Stimulated activated CD8-positive, alpha-beta memory T cell treated with anti-CD3 and anti-CD28 coated beads, Interleukin-7, amount 100 ng/mL, for 4 hours (primary cell): ENCODE results near the gene MORC3.
"Not testable (repeated sequence)": the region's sequence is repeated elsewhere in the genome, so short reads cannot be mapped to it uniquely, and the experiment has no call there.

Experiments
- DNase-seq, 2 donors: peaks; one replicate each; pipeline ENCODE4 v3.0.0-alpha.2; 2020; ENCODE audit warnings: low read depth in 2 of 2

The MORC3 gene

DNA sequence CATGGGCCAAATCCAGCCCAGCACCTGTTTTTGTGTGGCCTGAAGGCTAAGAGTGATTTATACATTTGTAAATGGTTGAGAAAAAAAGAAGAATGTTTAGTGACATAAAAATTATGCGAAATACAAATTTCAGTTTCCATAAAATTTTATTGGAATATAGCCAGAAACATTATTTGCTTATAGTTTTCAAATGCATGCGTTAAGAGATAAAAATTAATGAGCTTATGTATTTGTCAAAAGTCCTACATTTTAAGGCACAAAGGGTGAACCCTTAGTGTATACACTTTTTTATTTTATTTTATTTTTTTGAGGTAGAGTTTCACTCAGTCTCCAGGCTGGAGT, 2.1 kb downstream of the MORC3 start:
- DNase-seq, result no peak

DNA sequence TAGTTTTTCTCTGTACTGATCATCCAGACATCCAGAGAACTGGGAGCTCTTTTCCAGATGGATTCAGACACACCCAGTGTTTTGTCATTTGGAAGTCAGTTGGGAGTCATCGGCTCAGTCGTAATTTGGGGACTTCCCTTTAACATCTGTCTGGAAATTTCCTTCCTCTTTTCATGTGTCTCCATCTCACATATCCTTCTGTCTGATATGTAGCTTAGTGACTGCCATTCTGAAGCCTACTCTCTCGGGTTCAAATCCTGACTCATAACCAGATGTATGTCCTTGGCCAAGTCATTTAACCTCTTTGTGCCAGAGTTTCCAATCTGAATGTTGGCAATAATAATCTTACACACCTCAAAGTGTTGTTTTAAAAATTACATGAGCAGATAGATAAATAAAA, 3.0 kb downstream of the MORC3 start:
- DNase-seq, result no peak

DNA sequence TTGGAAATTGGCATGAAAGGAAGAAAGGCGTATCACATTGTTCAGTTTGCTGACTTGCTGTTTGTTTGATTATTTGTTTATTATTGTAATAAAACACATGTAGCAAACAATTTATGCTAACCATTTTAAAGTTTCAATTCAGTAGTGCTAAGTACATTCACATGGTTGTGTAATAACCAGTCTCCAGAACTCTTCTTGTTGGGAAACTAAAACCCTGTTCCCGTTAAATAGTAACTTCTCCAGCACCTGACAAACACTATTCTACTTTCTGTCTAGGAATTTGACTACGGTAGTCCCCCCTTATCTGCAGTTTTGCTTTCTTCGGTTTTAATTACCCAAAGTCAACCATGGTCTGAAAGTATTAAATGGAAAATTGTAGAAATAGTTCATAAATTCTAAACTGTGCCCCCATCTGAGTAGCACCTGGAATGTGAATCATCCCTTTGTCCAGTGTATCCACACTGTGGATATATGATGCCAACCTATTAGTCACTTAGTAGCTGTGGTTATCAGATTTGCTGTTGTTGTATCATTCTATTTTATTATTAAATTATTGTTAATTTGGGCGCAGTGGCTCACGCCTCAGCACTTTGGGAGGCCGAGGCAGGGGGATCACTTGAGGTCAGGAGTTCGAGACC, 5.5 kb downstream of the MORC3 start:
- no peak for DNase-seq

DNA sequence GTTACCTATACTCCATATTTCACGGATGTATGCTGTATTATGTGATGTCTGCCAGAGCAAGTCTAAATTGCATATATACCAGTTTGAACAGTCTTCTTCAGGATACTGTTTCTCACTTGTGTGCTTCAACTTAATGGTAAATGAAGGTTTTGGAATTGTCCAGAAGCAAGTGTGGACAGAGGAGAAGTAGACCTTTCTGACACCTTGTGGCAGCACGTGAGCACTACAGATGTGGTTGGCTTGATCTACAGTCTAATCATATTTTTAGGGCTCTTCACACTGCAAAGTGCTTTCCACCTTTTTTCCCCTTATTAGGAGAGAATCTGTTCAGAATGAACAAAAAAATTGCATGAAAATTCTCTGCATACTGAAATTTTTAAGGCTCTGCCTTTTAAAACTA, 10.9 kb downstream of the MORC3 start:
- DNase-seq, result peak in 1 of 2 donors; percentile 5

DNA sequence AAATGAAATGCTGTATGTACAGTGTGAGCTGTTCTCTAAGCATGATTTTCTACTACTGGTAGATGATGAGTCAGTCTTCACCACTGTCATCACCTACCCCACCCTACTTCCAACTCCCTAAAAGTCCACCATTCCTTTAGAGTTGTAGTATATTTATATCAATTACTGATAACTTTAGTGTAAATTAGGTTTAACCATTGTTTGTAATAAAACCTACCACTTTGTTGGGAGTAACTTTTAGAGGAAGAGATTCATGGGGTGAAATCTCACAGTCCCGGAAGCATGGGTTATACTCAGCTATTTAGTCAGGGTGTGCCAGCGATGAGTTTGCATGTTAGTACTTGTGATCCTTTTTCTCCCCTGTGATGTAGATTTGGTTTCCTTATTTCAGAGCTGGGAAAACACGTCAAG, 17.1 kb downstream of the MORC3 start:
- no peak for DNase-seq

DNA sequence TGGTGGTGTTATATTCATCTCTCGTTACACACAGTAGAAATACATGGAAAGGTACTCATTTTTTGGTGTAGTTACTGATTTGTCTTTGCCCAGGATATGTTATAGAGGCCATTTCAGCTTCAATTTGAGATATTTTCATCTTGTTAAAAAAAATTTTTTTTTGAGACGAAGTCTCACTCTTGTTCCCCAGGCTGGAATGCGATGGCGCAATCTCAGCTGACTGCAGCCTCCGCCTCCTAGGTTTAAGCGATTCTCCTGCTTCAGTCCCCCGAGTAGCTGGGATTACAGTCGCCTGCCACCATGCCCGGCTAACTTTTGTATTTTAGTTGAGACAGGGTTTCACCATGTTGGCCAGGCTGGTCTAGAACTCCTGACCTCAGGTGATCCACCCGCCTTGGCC, 19.0 kb downstream of the MORC3 start:
- DNase-seq, result no peak

DNA sequence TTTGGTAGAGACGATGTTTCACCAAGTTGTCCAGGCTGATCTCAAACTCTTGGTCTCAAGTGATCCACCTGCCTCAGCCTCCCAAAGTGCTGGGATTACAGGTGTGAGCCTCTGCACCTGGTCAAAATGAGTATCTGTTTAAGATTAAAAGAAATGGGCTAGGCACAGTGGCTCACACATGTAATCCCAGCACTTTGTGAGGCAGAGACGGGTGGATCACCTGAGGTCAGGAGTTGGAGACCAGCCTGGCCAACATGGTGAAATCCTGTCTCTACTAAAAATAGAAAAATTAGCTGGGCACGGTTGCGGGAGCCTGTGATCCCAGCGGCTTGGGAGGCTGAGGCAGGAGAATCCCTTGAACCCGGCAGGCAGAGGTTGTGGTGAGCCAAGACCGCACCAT, 22.6 kb downstream of the MORC3 start:
- DNase-seq, result not testable (repeated sequence)

DNA sequence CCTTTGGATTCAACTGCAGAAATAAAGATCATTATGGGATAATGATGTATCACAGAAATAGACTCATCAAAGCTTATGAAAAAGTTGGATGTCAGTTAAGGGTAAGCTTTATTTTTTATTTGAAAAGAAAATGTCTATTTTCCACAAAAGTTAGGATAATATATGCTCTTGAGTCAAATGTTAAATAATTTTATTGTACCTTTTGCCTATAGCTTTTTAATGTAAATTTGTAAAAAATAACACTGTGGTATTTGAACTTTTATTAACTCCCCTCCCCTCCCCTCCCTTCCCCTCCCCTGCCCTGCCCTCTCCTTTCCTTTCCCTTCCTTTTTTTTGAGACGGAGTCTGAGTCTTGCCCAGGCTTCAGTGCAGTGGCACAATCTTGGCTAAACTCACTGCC, 24.9 kb downstream of the MORC3 start:
- no peak for DNase-seq

DNA sequence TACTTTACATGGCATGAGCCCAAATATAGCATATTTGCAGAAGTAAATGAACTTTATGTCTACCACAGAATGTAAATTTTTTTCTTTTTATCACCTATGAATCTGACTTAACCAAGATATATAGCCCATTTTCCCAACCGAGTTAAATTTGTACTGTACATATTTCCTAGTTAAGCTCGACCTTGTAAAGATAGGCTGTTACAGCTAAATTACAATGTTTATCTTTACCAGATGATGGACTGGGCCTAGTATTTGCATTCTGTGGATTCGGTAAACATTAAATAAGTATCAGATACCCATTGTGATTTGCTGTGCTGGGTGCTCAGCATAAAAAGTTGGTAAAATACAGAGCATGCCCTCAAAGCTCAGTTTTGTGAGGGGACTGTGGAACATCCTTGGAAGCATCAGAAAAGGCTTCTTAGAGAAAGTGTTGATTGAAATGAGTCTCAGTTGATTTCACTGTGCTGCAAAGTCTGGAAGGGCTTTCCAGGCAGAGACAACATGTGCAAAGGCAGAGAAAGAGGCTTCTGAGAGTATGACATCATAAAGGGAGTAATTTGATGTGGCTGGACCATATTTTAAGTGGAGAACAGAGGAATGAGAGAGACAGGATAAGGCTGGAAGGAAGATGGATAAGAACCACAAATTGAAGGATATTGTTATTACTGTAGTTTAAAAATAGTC, 27.4 kb downstream of the MORC3 start:
- no peak for DNase-seq

DNA sequence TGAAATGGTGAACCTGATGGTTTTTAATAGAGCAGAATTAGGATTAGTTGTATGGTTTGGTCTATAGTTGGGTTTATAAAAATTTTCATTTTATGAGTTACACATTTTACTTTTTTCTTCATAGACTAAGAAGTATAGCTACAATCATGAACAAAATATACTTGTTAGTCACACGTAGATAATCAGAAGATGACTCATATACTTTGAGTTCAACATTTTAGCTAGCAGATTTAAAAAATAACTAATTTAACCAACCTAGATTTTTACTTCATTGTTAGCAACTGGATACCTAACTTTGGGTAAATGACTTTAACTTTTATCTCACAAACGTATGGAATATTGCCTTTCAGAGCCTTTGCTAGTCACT, 27.9 kb downstream of the MORC3 start:
- no peak for DNase-seq

DNA sequence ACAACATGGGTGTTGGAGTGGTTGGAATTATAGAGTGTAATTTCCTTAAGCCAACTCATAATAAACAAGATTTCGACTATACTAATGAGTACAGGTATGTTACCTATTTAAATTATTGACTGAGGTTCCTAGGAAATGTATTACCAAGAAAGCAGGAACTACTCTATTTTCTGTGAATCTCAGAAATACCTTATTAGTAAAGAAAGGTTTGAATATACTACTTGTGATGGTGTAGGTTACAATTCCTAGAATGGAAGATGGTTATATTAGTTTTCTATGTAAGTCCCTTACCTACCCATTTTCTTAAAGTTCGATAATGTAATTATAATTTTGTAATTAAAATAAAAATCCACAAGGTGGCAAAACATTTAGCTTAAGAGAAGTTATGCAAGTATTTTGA, 29.3 kb downstream of the MORC3 start:
- DNase-seq, result no peak

DNA sequence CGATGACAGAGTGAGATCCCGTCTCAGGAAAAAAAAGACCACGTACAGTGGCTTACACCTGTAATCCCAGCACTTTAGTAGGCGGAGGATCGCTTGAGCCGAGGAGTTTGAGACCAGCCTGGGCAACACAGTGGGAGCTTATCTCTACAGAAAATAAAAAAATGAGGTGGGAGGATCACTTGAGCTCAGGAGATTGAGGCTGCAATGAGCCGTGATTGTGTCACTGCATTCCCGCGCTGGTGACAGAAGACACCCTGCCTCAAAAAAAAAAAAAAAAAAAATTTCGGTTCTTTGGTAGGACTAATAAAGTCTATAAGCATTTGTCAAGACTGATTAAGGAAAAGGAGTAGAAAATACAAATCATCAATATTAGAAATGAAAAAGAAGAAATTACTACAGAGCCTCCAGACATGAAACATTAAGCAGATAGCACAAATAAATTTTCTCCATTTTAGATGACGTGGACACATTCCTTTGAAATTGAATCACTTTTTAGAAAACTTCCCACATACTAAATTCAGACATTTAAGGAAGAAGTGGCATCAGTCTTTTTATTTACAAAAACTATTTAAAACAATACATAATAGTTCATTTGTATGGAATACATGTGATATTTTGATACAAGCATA, 30.4 kb downstream of the MORC3 start:
- no peak for DNase-seq

DNA sequence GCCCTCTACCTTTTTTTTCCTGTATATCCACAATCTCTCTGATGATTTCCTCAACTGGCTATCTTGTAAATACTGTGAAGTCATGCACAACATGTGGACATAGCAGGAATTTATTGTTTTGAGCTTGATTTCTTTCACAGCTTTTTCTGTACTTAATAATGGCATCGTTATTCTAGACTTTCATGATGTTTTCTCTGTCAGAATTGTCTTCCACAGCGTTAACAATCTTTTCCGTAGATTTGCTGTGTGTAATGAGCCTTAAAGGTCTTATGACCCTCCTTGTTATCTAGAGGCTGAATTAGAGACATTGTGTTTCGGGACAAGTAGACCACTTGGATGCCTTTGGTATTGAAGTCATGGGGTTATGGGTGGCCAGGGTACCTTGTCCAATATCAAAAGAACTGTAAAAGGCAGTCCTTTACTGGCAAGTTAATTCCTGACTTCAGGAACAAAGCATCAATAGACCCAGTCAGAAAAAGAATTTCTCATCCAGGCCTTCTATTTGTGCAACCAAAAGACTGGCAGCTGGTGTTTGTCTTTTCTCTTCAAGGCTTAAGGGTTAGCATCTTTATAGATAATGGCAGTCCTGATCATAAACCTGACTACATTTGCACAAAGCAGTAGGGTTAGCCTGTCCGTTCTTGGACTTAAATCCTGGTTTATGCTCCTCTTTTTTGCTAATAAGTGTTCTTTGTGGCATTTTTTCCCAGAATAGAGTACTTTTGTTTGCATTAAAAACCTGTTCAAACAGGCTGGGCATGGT, 35.1 kb downstream of the MORC3 start:
- DNase-seq, result no peak

DNA sequence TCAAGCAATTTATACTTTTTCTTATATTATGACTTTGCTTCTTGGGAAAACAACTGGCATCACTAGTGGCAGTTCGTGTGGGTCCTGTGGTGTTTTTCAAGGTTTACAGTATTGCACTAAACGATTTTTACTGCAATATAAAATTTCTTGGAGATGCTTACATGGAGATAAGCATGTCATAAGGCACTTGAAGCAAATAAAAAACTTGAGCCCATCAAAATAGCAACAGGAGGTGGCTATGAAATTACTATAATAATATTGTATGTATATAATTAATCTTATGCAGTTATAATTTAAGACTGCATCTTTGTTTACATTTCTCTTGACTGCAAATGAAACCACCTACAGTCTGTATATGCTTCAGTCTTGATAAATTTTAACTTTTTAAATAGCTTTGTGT, 35.9 kb downstream of the MORC3 start:
- DNase-seq, result no peak

DNA sequence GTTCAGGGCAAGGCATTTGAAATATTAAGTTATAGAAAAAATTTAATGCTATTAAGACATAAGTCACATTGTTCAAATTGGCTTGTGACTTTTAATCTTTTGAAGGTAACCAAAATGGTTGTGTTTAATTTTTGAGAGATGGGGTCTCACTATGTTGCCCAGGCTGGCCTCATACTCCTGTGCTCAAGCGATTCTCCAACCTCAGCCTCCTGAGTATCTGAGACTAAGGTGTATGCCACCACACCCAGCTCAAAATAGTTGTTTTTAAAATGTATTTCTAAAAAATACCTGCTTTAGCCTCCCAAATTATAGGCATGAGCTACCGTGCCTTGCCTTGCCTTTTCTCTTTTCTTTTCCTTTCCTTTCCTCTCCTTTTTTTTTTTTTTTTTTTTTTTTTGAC, 39.2 kb downstream of the MORC3 start:
- DNase-seq, result no peak

DNA sequence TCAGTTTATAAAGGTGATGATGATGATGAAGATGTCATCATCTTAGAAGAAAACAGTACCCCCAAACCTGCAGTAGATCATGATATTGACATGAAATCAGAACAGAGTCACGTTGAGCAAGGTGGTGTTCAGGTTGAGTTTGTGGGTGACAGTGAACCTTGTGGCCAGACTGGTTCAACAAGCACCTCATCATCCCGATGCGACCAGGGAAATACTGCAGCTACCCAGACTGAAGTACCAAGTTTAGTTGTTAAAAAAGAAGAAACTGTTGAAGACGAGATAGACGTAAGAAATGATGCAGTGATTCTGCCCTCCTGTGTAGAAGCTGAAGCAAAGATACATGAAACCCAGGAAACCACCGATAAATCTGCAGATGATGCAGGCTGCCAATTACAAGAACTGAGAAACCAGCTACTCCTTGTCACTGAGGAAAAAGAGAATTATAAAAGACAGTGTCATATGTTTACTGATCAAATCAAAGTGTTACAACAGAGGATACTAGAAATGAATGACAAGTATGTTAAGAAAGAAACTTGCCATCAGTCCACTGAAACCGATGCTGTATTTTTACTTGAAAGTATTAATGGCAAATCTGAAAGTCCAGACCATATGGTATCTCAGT, 49.2 kb downstream of the MORC3 start:
- DNase-seq, result no peak

DNA sequence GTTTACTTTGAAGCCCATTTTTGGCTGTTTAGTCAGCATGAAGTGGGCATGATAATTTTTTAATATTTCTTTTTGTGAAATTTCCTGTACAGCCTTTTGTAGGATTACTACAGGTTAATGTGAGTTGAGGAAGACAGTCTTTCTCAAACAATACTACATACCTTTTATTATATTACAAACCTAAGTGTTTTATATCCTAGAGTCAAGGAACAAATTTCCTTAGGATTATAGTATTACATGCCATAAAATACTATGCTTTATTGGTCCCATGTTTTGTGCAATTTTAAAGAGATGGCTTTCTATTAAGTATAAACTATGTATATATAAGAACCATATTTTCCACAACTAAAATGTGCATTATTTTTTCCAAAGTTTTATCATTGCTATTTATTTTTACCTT, 56.0 kb downstream of the MORC3 start:
- no peak for DNase-seq

DNA sequence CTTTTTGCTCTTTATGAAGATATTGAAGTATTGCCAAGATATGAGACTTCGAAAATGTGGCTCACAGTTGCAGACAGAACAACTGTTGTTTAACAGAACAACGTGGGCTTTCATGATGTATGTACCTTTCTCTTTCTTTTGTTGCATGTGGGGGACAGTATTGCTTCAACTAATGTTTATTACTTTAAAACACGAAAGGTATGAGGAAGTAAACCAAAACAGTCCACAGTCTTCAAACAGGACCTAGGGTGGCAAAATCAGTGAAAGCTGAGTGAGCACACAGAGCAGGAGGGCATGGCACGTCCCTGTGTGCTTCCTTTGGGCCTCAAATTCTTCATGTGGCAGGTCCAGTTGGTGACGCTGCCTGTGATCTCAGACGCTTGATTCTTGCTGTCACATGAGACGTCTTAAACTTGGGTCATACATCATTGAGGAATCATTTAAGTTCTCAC, 57.4 kb downstream of the MORC3 start:
- DNase-seq, result no peak

DNA sequence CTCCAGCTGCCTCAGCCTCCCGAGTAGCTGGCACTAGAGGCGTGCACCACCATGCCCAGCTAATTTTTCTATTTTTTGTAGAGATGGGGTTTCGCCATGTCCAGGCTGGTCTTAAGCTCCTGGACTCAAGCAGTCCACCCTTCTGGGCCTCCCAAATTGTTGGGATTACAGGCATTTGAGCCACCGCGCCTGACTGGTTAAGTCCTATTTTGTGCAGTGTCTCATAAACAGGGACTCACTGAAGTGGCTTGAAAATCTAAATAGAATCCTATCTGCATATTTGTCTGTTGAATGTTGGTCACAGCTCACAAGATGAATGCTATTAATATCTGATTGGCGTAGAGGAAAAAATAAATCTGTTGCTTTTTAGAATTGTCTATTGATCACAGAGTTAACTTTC, 59.3 kb downstream of the MORC3 start:
- no peak for DNase-seq

DNA sequence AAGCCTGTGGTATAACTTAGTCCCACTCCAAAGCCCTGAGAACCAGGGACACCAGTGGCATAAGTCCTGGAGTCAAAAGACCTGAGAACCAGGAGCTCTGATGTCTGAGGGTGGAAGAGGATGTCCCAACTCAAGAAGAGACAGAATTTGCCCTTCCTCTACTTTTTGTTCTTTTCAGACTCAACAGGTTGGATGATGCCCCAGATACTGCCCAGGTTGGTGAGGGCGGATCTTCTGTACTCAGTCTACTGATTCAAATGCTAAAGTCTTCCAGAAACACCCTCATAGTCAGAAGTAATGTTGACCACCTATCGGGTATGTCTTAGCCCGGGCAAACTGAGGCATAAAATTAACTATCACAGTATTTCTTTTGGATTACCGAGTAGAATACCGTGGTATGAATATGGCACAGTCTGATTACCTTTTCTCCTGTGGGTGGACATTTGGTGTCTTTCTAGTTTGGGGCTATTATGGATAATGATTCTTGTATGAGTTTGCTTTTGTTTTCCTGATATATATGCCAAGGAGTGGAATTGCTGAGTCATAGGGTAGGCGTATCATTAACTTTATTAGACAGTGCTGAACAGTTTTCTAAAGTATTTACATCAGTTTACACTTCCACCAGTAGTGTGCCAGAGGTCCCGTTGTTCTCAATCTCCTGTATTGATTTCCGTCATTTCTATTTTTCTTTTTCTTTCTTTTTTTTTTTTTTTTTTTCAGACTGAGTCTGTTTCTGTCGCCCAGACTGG, 62.0 kb downstream of the MORC3 start:
- DNase-seq, result no peak

DNA sequence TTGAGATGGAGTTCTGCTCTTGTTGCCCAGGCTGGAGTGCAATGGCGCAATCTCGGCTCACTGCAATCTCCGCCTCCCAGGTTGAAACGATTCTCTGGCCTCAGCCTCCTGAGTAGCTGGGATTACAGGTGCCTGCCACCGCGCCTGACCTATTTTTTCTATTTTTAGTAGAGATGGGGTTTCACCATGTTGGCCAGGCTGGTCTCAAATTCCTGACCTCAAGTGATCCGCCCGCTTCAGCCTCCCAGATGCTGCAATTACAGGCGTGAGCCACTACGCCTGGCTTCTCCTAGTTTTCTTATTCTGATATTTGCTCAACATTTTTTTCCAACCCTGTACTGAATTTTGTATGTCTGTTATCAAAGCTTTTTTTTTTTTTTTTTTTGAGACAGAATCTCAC, 62.7 kb downstream of the MORC3 start:
- DNase-seq, result not testable (repeated sequence)

DNA sequence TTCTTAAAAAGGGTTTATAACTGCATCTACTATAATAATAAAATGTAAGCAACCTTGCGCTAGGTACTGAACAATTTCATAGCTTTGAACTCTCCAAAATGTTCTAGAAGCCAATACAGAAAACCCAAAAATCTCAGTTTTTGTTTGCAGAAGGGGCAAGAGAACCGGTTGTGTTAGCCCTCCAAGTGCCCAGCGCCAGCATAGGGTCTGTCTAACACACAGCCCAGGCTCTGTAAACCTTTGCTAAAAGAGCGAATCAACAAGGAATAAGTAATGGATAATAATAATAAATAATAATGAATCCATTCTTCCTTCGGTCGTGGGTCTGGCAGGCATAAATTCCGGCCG, 64.9 kb downstream of the MORC3 start:
- DNase-seq, result no peak
